NCI-H2029 (cell line): Measurements from ENCODE around the gene TMEM178B.
A peak's percentile ranks its signal among the peaks of the same experiment; 100 is the strongest.
"Not testable (repeated sequence)": the region's sequence is repeated elsewhere in the genome, so short reads cannot be mapped to it uniquely, and the experiment has no call there.

Experiments
- DNase-seq: peaks from one replicate; lab custom pipeline; 2025; lab: John Stamatoyannopoulos, UW

TMEM178B gene

DNA sequence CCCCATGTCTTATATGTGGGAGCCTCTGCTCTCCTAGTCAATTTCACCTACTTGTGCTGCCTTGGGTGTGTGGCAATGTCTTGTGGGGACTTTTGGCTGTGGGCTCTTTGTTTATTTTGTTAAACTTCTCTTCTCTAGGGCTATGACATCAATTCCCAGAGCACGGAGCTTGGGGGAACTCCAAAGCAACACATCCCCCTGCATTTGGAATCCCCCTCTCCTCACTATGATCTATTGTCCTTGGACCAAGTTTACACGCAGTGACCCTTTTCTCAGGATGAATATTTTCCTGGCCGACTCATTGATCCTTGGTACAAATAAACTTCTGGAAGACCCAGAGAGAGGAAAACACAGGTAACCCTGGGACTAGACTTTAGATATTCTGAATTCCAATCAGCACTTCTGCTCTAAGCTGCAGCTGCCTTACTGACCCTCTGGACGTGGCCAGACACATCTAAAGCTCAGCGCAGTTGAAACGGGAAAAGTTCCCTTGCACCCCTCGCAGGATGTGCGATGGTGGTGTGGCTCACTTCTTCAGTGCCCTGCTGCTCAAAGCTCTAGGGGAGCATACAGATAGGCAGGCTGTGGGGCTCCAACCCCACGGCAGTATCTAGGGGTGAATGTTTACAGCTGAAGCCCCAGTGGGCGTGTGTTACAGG lies 110.8 kb downstream of the TMEM178B start:
- DNase-seq, result no peak

GRCh38 chr7:141185369-141185967 lies 111.6 kb downstream of the TMEM178B start:
- DNase-seq, result no peak

- no peak for DNase-seq
Observed at GRCh38 chr7:141189231-141189630, 115.4 kb downstream of the TMEM178B start.

DNA sequence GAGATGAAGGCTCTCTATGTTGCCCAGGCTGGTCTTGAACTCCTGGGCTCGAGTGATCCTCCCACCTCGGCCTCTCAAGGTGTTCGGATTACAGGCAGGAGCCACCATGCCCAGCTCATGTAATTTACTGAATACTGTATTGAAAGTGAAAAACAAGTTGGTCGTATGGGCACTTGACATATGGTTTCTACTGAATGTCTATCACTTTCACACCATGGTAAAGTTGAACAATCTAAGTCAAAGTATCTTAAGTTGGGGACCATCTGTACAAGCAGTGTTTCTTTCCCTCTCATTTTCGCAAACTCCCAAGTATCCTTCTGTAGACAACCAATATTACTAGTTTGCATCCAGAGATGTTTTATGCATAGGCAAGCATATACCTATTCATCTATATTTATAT lies 116.6 kb downstream of the TMEM178B start:
- DNase-seq, result no peak

DNA sequence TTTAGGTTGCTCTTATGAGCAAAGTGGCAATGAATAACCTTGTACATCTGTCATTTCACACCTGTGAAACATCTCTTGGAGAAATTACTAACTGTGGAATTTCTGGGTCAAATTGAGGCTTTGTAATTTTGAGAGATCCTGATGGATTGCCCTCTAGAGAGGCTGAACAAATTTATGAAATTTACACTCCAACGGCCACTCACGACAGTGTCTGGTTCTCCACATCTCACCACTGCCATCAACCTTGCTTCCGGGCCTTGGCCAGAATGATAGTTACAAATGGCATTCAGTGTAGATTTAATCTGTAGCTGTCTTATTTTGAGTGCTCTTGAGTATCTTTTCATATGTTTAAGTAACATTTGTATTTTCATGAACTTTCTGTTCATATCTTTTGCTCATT lies 117.4 kb downstream of the TMEM178B start:
- no peak for DNase-seq

DNA sequence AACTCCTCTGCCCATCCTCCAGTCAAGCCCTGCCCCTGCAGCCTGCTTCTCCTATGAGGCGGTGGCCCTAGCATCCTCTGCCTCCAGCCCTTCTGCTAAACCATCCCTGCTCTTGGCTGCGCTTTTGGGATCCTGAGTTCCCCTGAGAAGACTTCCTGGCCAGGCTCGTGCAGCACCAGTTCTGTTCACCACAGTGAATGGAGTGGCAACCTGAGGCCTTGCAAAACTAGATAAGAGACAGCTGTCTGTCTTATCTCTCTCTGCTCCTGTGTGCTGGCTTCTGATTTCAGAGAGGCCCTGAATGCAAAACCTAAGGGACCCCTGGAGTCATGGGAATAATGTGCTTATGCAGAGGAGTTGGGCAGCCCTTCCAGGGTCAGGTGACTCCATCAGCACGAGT lies 119.2 kb downstream of the TMEM178B start:
- DNase-seq, result no peak

DNA sequence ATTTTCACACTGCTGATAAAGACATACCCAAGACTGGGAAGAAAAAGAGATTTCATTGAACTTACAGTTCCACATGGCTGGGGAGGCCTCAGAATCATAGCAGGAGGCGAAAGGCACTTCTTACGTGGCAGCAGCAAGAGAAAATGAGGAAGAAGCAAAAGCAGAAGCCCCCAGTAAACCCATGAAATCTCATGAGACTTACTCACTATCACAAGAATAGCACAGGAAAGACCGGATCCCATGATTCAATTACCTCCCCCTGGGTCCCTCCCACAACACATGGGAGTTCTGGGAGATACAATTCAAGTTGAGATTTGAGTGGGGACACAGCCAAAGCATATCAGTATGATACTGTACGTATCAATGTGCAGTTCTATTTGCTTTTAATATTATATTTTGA lies 121.9 kb downstream of the TMEM178B start:
- not testable (repeated sequence) for DNase-seq

DNA sequence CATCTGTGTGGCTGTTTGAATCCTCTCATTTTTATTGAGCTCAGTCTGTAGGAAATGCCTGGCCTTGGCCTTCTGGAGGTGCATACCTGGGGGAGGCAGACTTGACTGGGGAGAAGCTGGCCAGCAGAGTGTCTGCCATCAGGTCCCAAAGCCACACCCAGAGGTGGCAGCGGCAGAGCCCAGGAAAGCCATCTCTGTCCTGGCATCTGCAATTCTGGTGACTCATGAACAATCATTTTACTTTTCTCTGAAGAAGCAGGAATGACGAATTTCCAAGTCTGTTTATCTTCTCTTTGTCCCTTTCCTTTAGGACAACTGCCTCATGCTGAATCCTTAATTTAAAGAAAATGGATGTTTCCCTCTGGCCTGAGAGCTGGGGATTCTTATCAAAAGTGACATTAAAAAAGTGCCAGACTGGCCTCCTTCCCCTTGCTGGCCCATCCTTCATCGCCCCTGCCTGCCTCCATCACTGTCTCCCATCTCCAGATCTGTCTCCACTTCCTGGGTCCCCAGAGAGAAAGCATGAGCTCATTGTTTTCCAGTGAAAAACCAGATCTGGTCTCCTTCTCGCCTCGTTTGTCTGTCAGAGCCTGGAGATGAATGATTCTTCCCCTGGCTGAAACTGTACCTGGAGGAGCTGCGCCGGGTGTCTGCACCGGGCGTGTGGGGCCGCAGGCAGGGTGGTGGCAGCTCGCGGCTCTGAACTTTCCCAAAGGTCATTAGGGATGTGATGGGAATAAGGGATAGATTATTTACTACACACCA lies 124.5 kb downstream of the TMEM178B start:
- no peak for DNase-seq

- DNase-seq, result no peak
Observed at GRCh38 chr7:141200191-141201108, 126.6 kb downstream of the TMEM178B start.

DNA sequence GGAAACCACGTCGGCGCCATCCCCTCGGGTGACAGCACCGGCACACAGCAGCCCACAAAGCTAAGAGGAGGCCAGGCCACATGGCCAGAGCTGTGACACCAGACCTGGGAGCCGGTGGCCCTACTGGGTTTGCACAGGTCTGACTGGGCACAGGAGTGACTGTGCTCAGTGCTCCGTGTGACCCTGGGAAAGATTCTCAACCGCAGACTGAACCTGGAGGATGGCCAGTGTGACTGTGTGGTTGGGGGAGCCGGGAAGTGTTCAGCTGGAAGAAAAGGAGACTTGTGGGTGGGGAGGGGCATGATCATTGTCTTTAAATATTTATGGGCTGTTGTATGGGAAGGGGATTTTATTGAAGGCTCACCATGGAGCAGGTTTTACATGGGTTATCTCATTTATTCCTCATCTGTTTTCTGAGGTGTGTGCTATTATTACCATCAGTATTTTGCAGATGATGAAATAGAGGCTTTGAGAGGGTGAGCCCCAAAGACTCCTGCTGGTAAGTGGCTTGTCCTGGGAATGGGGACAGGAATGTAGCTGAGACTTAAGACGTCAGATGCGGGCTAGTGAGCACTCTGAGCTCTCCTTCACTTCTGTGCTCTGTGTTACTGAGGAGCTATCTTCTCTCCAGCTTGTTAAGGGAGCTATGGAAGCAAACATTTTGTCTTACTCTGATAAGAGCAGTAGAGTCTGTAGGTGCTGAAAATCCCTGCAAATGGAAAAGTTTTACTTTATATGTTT lies 127.5 kb downstream of the TMEM178B start:
- DNase-seq, result no peak

- no peak for DNase-seq
Observed at GRCh38 chr7:141202535-141202934, 128.7 kb downstream of the TMEM178B start.

GRCh38 chr7:141203177-141203576 lies 129.3 kb downstream of the TMEM178B start:
- no peak for DNase-seq

DNA sequence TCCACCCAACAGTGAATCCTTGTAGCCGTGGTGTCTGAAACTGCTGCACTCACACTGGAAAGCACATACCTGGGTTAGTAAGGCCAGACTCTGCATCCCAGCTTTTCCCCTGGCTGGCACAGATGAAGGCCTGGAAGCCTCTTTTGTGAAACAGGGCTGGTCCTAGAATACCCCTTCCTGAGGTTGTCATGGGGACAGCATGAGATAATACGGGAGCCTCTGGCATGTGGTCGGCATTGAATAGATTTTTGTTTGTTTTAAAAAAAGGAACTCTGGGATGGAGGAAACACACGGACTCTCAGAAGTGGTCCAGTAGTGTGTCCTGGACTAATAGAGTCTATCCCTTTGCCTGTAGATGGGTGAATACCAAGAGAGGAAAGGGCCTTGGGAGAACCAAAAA lies 129.7 kb downstream of the TMEM178B start:
- no peak for DNase-seq

GRCh38 chr7:141207661-141208060 lies 133.8 kb downstream of the TMEM178B start:
- DNase-seq, result no peak

- DNase-seq, result peak; percentile 95
Observed at GRCh38 chr7:141208539-141208938, 134.7 kb downstream of the TMEM178B start.

DNA sequence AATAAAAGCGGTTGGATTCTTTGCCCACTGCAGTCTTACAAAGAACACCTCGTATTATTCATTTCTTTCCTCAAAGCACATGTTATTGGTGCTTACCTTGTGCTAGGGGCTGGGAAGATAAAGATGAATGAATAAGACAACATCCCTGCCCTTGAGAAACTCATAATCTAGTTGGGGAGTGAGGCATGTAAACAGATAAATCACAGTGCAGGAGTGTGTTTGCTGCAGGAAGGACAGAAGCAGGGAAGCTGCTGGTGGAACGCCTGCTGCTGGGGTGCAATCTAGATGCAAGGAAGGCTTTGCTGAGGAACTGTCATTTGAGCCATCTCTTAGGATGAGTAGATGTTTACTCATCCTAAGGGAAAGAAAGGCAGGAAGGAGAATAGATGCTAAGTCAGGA lies 135.6 kb downstream of the TMEM178B start:
- DNase-seq, result no peak

DNA sequence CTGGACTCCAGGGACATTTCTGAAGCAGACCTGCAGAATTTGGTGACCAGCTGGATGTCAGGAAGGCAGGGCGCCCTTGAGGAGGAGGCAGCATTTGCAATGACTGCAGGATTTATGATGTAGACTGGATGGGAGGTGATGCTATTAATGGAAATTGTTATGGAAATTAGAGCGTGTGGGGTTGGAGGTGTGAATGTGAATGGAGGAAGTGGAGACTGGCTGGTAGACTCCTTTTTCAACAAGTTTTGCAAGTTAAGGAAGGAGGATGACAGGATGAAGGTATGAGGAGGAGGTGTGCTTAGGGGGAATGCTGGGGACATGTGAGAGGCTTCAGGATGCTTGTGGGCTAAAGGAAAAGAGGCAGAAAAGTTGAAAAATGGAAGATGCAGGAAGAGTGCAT lies 137.0 kb downstream of the TMEM178B start:
- DNase-seq, result no peak

GRCh38 chr7:141213226-141213625 lies 139.4 kb downstream of the TMEM178B start:
- DNase-seq, result no peak

- no peak for DNase-seq
Observed at GRCh38 chr7:141217938-141218337, 144.1 kb downstream of the TMEM178B start.

GRCh38 chr7:141218941-141219340 lies 145.1 kb downstream of the TMEM178B start:
- no peak for DNase-seq

GRCh38 chr7:141220263-141220880 lies 146.5 kb downstream of the TMEM178B start:
- DNase-seq, result peak; percentile 27
